ENCODE results near the gene MYH16. TPM values are rescaled to one million over a fixed set of nuclear protein-coding genes. Genes with fewer than 3 reads are reported as not detected.
"Not testable (repeated sequence)": the region's sequence is repeated elsewhere in the genome, so short reads cannot be mapped to it uniquely, and the experiment has no call there.

Gene MYH16
- total RNA-seq, 1 donor from 2014 or later = not detected

- no peak overlapping the region for H3K27ac Mint-ChIP-seq (ENCODE audit: unreplicated experiment)
- no peak for DNase-seq (ENCODE audit: low spot score)
- no peak overlapping the region for H3K4me3 Mint-ChIP-seq (ENCODE audit: unreplicated experiment)
- H3K27me3 Mint-ChIP-seq (ENCODE audit: unreplicated experiment) = peaks cover 2% of the 10 kb centered on the region
- H3K9me3 Mint-ChIP-seq (ENCODE audit: unreplicated experiment) = no peaks in the 10 kb centered on the region
- no peak for TF ChIP-seq CTCF (IDR thresholded peaks at IDR 0.05; ENCODE audit: unreplicated experiment)
- H3K4me1 Mint-ChIP-seq (ENCODE audit: unreplicated experiment) = no peaks in the 10 kb centered on the region
- no peaks in the 10 kb centered on the region for H3K36me3 Mint-ChIP-seq (ENCODE audit: low read depth, unreplicated experiment)
Measured at GRCh38 chr7:99234185-99234584, 38.5 kb upstream of the MYH16 start.

DNA sequence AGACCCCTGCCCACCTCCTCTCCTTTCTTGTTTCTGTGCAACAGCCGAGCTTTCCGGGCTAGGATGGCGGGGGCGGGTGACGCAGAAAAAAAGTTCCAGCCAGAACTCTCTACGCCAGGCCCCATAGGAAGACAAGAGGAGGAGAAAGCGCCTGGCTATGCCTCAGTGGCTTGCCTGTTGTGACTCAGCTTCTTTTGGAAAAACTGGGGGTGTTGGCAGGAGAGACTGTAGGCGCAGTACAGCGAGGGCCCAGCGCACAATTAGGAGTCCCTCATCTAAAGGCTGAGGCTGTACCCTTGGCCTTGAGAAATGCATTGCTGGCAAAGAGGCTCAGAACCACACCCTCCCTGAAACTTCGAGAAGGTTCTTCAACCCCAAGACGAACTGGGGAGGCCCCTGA lies 36.7 kb upstream of the MYH16 start:
- no peak for DNase-seq (ENCODE audit: low spot score)
- H3K4me1 Mint-ChIP-seq (ENCODE audit: unreplicated experiment) = no peaks in the 10 kb centered on the region
- H3K9me3 Mint-ChIP-seq (ENCODE audit: unreplicated experiment) = no peaks in the 10 kb centered on the region
- TF ChIP-seq CTCF (IDR thresholded peaks at IDR 0.05; ENCODE audit: unreplicated experiment) = no peak
- H3K27me3 Mint-ChIP-seq (ENCODE audit: unreplicated experiment) = peaks cover 2% of the 10 kb centered on the region
- no peak overlapping the region for H3K27ac Mint-ChIP-seq (ENCODE audit: unreplicated experiment)
- H3K4me3 Mint-ChIP-seq (ENCODE audit: unreplicated experiment) = no peak overlapping the region
- no peaks in the 10 kb centered on the region for H3K36me3 Mint-ChIP-seq (ENCODE audit: low read depth, unreplicated experiment)

GRCh38 chr7:99237876-99238275 lies 34.8 kb upstream of the MYH16 start:
- not testable (repeated sequence) for H3K27me3 Mint-ChIP-seq (ENCODE audit: unreplicated experiment); DNase-seq (ENCODE audit: low spot score); H3K4me1 Mint-ChIP-seq (ENCODE audit: unreplicated experiment); H3K27ac Mint-ChIP-seq (ENCODE audit: unreplicated experiment); H3K4me3 Mint-ChIP-seq (ENCODE audit: unreplicated experiment); H3K36me3 Mint-ChIP-seq (ENCODE audit: low read depth, unreplicated experiment); H3K9me3 Mint-ChIP-seq (ENCODE audit: unreplicated experiment)

DNA sequence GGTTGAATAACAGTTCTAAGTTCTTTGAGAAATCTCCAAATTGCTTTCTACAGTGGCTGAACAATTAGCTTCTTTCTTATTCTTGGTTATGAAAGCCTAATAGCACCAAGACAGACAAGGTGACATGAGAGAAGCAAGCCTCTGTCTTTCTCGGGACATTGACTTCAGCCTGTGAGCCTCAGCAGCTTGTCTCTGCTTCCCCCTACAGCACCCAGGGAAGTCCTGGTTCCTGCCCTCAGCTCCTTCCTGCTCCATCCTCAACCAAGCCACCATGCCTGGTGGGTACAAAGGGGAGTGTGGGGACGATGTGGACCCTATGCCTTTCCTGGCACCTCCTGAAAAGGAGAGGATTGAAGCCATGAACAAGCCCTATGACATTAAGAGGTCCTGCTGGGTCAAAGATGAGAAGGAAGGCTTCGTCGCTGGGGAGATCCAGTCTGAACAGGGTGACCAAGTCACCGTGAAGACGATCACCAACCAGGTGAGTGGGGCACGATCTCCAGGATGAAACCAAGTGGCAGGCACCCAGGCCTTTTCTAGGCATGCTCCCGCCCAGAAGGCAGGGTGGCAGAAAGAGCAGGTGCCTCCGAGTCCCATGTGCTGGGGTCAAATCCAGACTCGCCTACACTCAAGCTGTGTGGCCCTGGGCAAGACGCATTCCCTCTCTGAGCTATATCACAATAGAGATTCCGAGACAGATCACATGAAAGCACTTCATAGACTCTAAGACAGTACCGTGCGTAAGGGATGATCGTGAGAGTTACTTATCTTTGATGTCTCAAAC lies 33.9 kb upstream of the MYH16 start:
- TF ChIP-seq CTCF (IDR thresholded peaks at IDR 0.05; ENCODE audit: unreplicated experiment) = no peak
- Mint-ChIP-seq H3K27ac (ENCODE audit: unreplicated experiment) (no peak overlapping the region), H3K9me3 (ENCODE audit: unreplicated experiment) (no peaks in the 10 kb centered on the region), H3K4me3 (ENCODE audit: unreplicated experiment) (no peak overlapping the region), H3K4me1 (ENCODE audit: unreplicated experiment) (no peaks in the 10 kb centered on the region), H3K36me3 (ENCODE audit: low read depth, unreplicated experiment) (no peaks in the 10 kb centered on the region), H3K27me3 (ENCODE audit: unreplicated experiment) (no peaks in the 10 kb centered on the region)
- DNase-seq (ENCODE audit: low spot score) = no peak

GRCh38 chr7:99242682-99243081 lies 30.0 kb upstream of the MYH16 start:
- Mint-ChIP-seq H3K4me1 (ENCODE audit: unreplicated experiment) (no peaks in the 10 kb centered on the region), H3K27me3 (ENCODE audit: unreplicated experiment) (no peaks in the 10 kb centered on the region), H3K27ac (ENCODE audit: unreplicated experiment) (no peak overlapping the region), H3K9me3 (ENCODE audit: unreplicated experiment) (no peaks in the 10 kb centered on the region), H3K4me3 (ENCODE audit: unreplicated experiment) (no peak overlapping the region), H3K36me3 (ENCODE audit: low read depth, unreplicated experiment) (no peaks in the 10 kb centered on the region)
- TF ChIP-seq CTCF (IDR thresholded peaks at IDR 0.05; ENCODE audit: unreplicated experiment) = no peak
- DNase-seq (ENCODE audit: low spot score) = no peak

All from endothelial cell (in vitro differentiated cells).